ENCODE data around the gene ZNF407. TPM values are rescaled to one million over a fixed set of nuclear protein-coding genes. Genes with fewer than 3 reads are reported as not detected.

The ZNF407 gene
- total RNA-seq, 2 experiments from 2014 or later: 23.2 to 24.7 TPM

- no peak for TF ChIP-seq CTCF (IDR thresholded peaks at IDR 0.05)
- no peaks in the 10 kb centered on the region for H3K27me3 ChIP-seq (ENCODE audit: control insufficient read depth in 1 of 2, insufficient read depth in 2 of 2, low read length in 2 of 2)
- H3K36me3 ChIP-seq (ENCODE audit: insufficient read depth, low read length): no peaks in the 10 kb centered on the region
- no peak overlapping the region for H3K4me3 ChIP-seq (ENCODE audit: low read length)
- Mint-ChIP-seq H3K36me3 (ENCODE audit: low read depth) (peaks cover 25% of the 10 kb centered on the region), H3K27me3 (no peaks in the 10 kb centered on the region), H3K4me1 (ENCODE audit: low read depth) (no peaks in the 10 kb centered on the region), H3K4me3 (no peak overlapping the region), H3K9me3 (no peaks in the 10 kb centered on the region), H3K27ac (no peak overlapping the region)
- POLR2A ChIA-PET: no interaction called here
- H3K9me3 ChIP-seq (ENCODE audit: control insufficient read depth in 1 of 2, insufficient read depth in 1 of 2, low read length in 2 of 2): no peaks in the 10 kb centered on the region
- ATAC-seq (ENCODE audit: poor library complexity) (no peak), DNase-seq (no peak)
- CTCF ChIA-PET: no interaction called here
- intact Hi-C loops (cut with DNase I, micrococcal nuclease): no loop called here
- no peak overlapping the region for H3K27ac ChIP-seq (ENCODE audit: low read depth in 1 of 2, low read length in 2 of 2)
- H3K4me1 ChIP-seq (ENCODE audit: insufficient read depth, low read length): no peaks in the 10 kb centered on the region
Observed at GRCh38 chr18:74929110-74929509, 331.4 kb downstream of the ZNF407 start.

GRCh38 chr18:74930616-74931015 is 332.9 kb downstream of the ZNF407 start:
- Histone ChIP-seq H3K36me3 (ENCODE audit: insufficient read depth, low read length) (no peaks in the 10 kb centered on the region), H3K27ac (ENCODE audit: low read depth in 1 of 2, low read length in 2 of 2) (no peak overlapping the region), H3K4me1 (ENCODE audit: insufficient read depth, low read length) (no peaks in the 10 kb centered on the region), H3K9me3 (ENCODE audit: control insufficient read depth in 1 of 2, insufficient read depth in 1 of 2, low read length in 2 of 2) (no peaks in the 10 kb centered on the region), H3K4me3 (ENCODE audit: low read length) (no peak overlapping the region), H3K27me3 (ENCODE audit: control insufficient read depth in 1 of 2, insufficient read depth in 2 of 2, low read length in 2 of 2) (no peaks in the 10 kb centered on the region)
- TF ChIP-seq CTCF (IDR thresholded peaks at IDR 0.05): no peak
- Mint-ChIP-seq H3K36me3 (ENCODE audit: low read depth) (peaks cover 25% of the 10 kb centered on the region), H3K9me3 (no peaks in the 10 kb centered on the region), H3K27ac (no peak overlapping the region), H3K4me3 (no peak overlapping the region), H3K27me3 (no peaks in the 10 kb centered on the region), H3K4me1 (ENCODE audit: low read depth) (no peaks in the 10 kb centered on the region)
- POLR2A ChIA-PET: no interaction called here
- no peak for ATAC-seq (ENCODE audit: poor library complexity)
- no peak for DNase-seq
- CTCF ChIA-PET: no interaction called here
- intact Hi-C loops (cut with DNase I, micrococcal nuclease): no loop called here

GRCh38 chr18:74933930-74934329 is 336.3 kb downstream of the ZNF407 start:
- H3K36me3 Mint-ChIP-seq (ENCODE audit: low read depth): peaks cover 20% of the 10 kb centered on the region
- no peak for DNase-seq
- no peaks in the 10 kb centered on the region for H3K4me1 Mint-ChIP-seq (ENCODE audit: low read depth)
- no peaks in the 10 kb centered on the region for H3K9me3 Mint-ChIP-seq
- intact Hi-C loops (cut with DNase I, micrococcal nuclease): no loop called here
- no peak for TF ChIP-seq CTCF (IDR thresholded peaks at IDR 0.05)
- POLR2A ChIA-PET: no interaction called here
- H3K36me3 ChIP-seq (ENCODE audit: insufficient read depth, low read length): no peaks in the 10 kb centered on the region
- H3K27me3 Mint-ChIP-seq: no peaks in the 10 kb centered on the region
- H3K9me3 ChIP-seq (ENCODE audit: control insufficient read depth in 1 of 2, insufficient read depth in 1 of 2, low read length in 2 of 2): no peaks in the 10 kb centered on the region
- H3K4me1 ChIP-seq (ENCODE audit: insufficient read depth, low read length): no peaks in the 10 kb centered on the region
- no peak overlapping the region for H3K4me3 Mint-ChIP-seq
- H3K27ac ChIP-seq (ENCODE audit: low read depth in 1 of 2, low read length in 2 of 2): no peak overlapping the region
- no peak overlapping the region for H3K27ac Mint-ChIP-seq
- H3K27me3 ChIP-seq (ENCODE audit: control insufficient read depth in 1 of 2, insufficient read depth in 2 of 2, low read length in 2 of 2): no peaks in the 10 kb centered on the region
- H3K4me3 ChIP-seq (ENCODE audit: low read length): no peak overlapping the region
- CTCF ChIA-PET: no interaction called here
- ATAC-seq (ENCODE audit: poor library complexity): no peak
